ENCODE results near the gene CHRM2. TPM values are rescaled to one million over a fixed set of nuclear protein-coding genes. Genes with fewer than 3 reads are reported as not detected.

CHRM2 gene
- total and polyA plus RNA-seq, 2 donors (not counting 1 experiment from before 2014, with no cell fraction given) = 7.9 to 47.1 TPM

- Histone ChIP-seq H2AFZ (ENCODE audit: low read length) (peak overlapping the region; percentile 50), H3K4me3 (replicated peaks in 1 of 4; ENCODE audit: control extremely low read depth in 1 of 4, insufficient read depth in 1 of 4, low read depth in 3 of 4, low read length in 4 of 4) (peak overlapping the region; percentile 55 to 88 (median 60)), H4K20me1 (ENCODE audit: control insufficient read depth, extremely low read depth, insufficient read depth, low read length) (no peaks in the 10 kb centered on the region), H3K36me3 (ENCODE audit: control insufficient read depth, insufficient read depth, low read length) (no peaks in the 10 kb centered on the region), H3K27me3 (ENCODE audit: control insufficient read depth, insufficient read depth, low read length) (no peaks in the 10 kb centered on the region), H3K27ac (ENCODE audit: insufficient read depth, low read length) (no peak overlapping the region), H3K79me2 (ENCODE audit: control insufficient read depth, insufficient read depth, low read length) (peaks cover 13% of the 10 kb centered on the region), H3K9me3 (ENCODE audit: control insufficient read depth, insufficient read depth, low read depth, low read length) (no peaks in the 10 kb centered on the region), H3K9ac (ENCODE audit: insufficient read depth, low read length) (peak overlapping the region; percentile 20), H3K4me1 (ENCODE audit: control insufficient read depth, extremely low read depth, insufficient read depth, low read length) (peaks cover 10% of the 10 kb centered on the region), H3K4me2 (ENCODE audit: extremely low read depth, insufficient read depth, low read length) (peak overlapping the region; percentile 90)
- DNase-seq (ENCODE audit: low read depth in 2 of 2) = peak in 1 of 2 donors; percentile 29
- TF ChIP-seq EZH2 (IDR thresholded peaks at IDR 0.05; ENCODE audit: low read length, missing control alignments) (no peak), CTCF (conservative IDR thresholded peaks at IDR 0.05 in 1 of 2, IDR thresholded peaks at IDR 0.05 in 1 of 2; ENCODE audit: low read depth in 1 of 2, low read length in 2 of 2) (peak in 1 of 2 donors; percentile 7)
Measured at GRCh38 chr7:136870866-136871487, 2.5 kb downstream of the CHRM2 start.

GRCh38 chr7:136874393-136875032, 6.1 kb downstream of the CHRM2 start:
- Histone ChIP-seq H3K4me2 (ENCODE audit: extremely low read depth, insufficient read depth, low read length) (no peak overlapping the region), H3K4me3 (replicated peaks in 1 of 4; ENCODE audit: control extremely low read depth in 1 of 4, insufficient read depth in 1 of 4, low read depth in 3 of 4, low read length in 4 of 4) (no peak overlapping the region), H3K79me2 (ENCODE audit: control insufficient read depth, insufficient read depth, low read length) (peaks cover 10% of the 10 kb centered on the region), H3K9ac (ENCODE audit: insufficient read depth, low read length) (no peak overlapping the region), H3K27me3 (ENCODE audit: control insufficient read depth, insufficient read depth, low read length) (no peaks in the 10 kb centered on the region), H4K20me1 (ENCODE audit: control insufficient read depth, extremely low read depth, insufficient read depth, low read length) (no peaks in the 10 kb centered on the region), H2AFZ (ENCODE audit: low read length) (no peak overlapping the region), H3K4me1 (ENCODE audit: control insufficient read depth, extremely low read depth, insufficient read depth, low read length) (peaks cover 10% of the 10 kb centered on the region), H3K27ac (ENCODE audit: insufficient read depth, low read length) (no peak overlapping the region), H3K9me3 (ENCODE audit: control insufficient read depth, insufficient read depth, low read depth, low read length) (no peaks in the 10 kb centered on the region), H3K36me3 (ENCODE audit: control insufficient read depth, insufficient read depth, low read length) (no peaks in the 10 kb centered on the region)
- TF ChIP-seq EZH2 (IDR thresholded peaks at IDR 0.05; ENCODE audit: low read length, missing control alignments) (no peak), CTCF (conservative IDR thresholded peaks at IDR 0.05 in 1 of 2, IDR thresholded peaks at IDR 0.05 in 1 of 2; ENCODE audit: low read depth in 1 of 2, low read length in 2 of 2) (peak; percentile 44 to 62)
- peak; percentile 34 to 53 for DNase-seq (ENCODE audit: low read depth in 2 of 2)

- no peak overlapping the region for H3K4me2 ChIP-seq (ENCODE audit: extremely low read depth, insufficient read depth, low read length)
- peak in 1 of 2 donors; percentile 3 for DNase-seq (ENCODE audit: low read depth in 2 of 2)
- H3K9ac ChIP-seq (ENCODE audit: insufficient read depth, low read length) = no peak overlapping the region
- no peaks in the 10 kb centered on the region for H3K27me3 ChIP-seq (ENCODE audit: control insufficient read depth, insufficient read depth, low read length)
- H3K9me3 ChIP-seq (ENCODE audit: control insufficient read depth, insufficient read depth, low read depth, low read length) = no peaks in the 10 kb centered on the region
- H3K36me3 ChIP-seq (ENCODE audit: control insufficient read depth, insufficient read depth, low read length) = no peaks in the 10 kb centered on the region
- H2AFZ ChIP-seq (ENCODE audit: low read length) = no peak overlapping the region
- no peaks in the 10 kb centered on the region for H3K4me1 ChIP-seq (ENCODE audit: control insufficient read depth, extremely low read depth, insufficient read depth, low read length)
- TF ChIP-seq CTCF (conservative IDR thresholded peaks at IDR 0.05 in 1 of 2, IDR thresholded peaks at IDR 0.05 in 1 of 2; ENCODE audit: low read depth in 1 of 2, low read length in 2 of 2) (no peak), EZH2 (IDR thresholded peaks at IDR 0.05; ENCODE audit: low read length, missing control alignments) (no peak)
- H3K27ac ChIP-seq (ENCODE audit: insufficient read depth, low read length) = no peak overlapping the region
- no peaks in the 10 kb centered on the region for H4K20me1 ChIP-seq (ENCODE audit: control insufficient read depth, extremely low read depth, insufficient read depth, low read length)
- H3K4me3 ChIP-seq (replicated peaks in 1 of 4; ENCODE audit: control extremely low read depth in 1 of 4, insufficient read depth in 1 of 4, low read depth in 3 of 4, low read length in 4 of 4) = no peak overlapping the region
- H3K79me2 ChIP-seq (ENCODE audit: control insufficient read depth, insufficient read depth, low read length) = no peaks in the 10 kb centered on the region
Measured at GRCh38 chr7:136877509-136877908, 9.1 kb downstream of the CHRM2 start.
